ENCODE data around the gene MAP3K6. TPM values are rescaled to one million over a fixed set of nuclear protein-coding genes. Genes with fewer than 3 reads are reported as not detected.
A peak's percentile ranks its signal among the peaks of the same experiment; 100 is the strongest.

Gene MAP3K6
- total and polyA plus RNA-seq, 2 donors (not counting 3 experiments of a cell fraction or from before 2014, with no cell fraction given) = 9.9 to 12.4 TPM

DNA sequence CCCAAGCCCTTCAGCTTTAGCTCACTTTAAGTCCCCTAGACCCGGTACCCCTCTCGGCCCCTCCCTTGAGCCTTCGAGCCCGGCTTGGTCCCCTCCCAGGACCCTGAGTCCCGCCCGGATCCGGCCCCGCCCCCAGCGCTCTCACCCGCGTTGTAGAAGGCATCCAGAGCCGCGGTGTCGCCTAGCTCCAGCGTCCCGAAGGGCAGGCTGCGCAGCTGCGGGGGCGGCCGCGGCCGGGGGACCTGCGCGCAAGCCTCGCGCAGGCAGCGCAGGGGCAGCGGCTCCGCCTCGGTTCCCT lies 699 bp downstream of the MAP3K6 start:
- intact Hi-C loops (cut with micrococcal nuclease) = loop anchor here (1.0 kb wide), 1 partner anchor 26 kb away; the partner anchor contains the start of gene GPR3
- CTCF ChIA-PET = interaction anchor here (0.7 to 6.8 kb wide), 26 partner anchors 9 to 303 kb away, joined by 3 to 57 read pairs (median 5); partner anchors contain the start of genes CD164L2, FCN3 and GPR3
- DNase-seq (ENCODE audit: low read depth, low spot score) = peak; percentile 76

DNA sequence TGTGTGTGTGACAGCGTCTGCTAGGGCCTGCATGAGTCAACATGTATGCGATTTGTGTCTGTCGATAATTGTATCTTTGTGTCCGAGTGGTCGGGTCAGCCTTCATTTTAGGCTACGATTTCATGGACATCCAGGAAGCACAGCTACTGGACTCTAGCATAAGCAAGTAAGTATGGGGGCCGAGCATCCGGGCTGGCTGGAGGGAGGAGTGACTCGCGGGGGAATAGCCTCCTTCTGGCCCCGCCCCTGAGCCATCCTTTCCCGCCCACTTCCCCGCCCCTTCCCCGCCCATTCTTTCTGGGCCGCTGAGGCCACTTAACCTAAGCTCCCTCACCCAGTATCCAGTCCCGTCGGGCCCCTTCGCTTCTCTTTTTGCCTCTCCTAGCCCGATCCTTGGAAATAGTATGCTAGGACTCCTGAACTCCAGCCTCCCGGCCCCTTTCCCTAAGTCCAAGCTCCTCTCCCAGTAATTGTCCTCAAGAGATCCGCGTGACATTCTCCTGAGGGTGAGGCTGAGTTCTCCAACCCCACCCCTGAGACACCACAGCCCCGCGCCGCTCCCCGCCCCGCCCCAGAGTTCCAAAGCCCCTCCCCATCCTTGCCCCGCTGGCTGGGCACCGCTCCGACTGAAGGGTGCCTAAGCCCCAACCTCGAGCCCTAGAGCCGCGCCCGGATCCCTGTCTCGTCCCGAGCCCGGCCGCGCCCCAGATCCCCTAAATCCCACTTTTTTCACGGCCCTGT lies 1.2 kb downstream of the MAP3K6 start:
- Histone ChIP-seq H2AFZ (ENCODE audit: low read depth, low read length) (peak overlapping the region; percentile 97), H3K9me3 (replicated peaks; ENCODE audit: control insufficient read depth, insufficient read depth, low read length) (no peaks in the 10 kb centered on the region), H4K20me1 (replicated peaks; ENCODE audit: control insufficient read depth, extremely low read depth, insufficient read depth, low read length) (no peaks in the 10 kb centered on the region), H3K79me2 (ENCODE audit: control insufficient read depth, insufficient read depth, low read length) (no peaks in the 10 kb centered on the region), H3K27me3 (ENCODE audit: control insufficient read depth in 2 of 2, insufficient read depth in 2 of 2, low read length in 2 of 2) (no peaks in the 10 kb centered on the region), H3K4me2 (ENCODE audit: insufficient read depth, low read length) (peak overlapping the region; percentile 80), H3K9me1 (replicated peaks; ENCODE audit: control insufficient read depth, extremely low read depth, insufficient read depth, low read length) (no peaks in the 10 kb centered on the region), H3K27ac (ENCODE audit: insufficient read depth, low read depth, low read length) (peak overlapping the region; percentile 85), H3K4me3 (replicated peaks in 1 of 3; ENCODE audit: insufficient read depth in 1 of 3, low read depth in 1 of 3, low read length in 3 of 3) (peak overlapping the region; percentile 62 to 81 (median 79)), H3K36me3 (ENCODE audit: control insufficient read depth in 2 of 2, extremely low read depth in 1 of 2, insufficient read depth in 2 of 2, low read length in 2 of 2) (peaks cover 0 to 2% of the 10 kb centered on the region in 2 experiments), H3K4me1 (ENCODE audit: control insufficient read depth, extremely low read depth, insufficient read depth, low read length) (peaks cover 15% of the 10 kb centered on the region), H3K9ac (replicated peaks; ENCODE audit: extremely low read depth, insufficient read depth, low read length) (peak overlapping the region; percentile 83)
- ChIA-PET POLR2A (interaction anchor here (0.6 to 1.7 kb wide), 7 partner anchors 10 to 1146 kb away, joined by 3 to 5 read pairs (median 4); partner anchors contain the start of gene AHDC1), CTCF (interaction anchor here (0.7 to 6.8 kb wide), 30 partner anchors 9 to 321 kb away, joined by 3 to 57 read pairs (median 5); partner anchors contain the start of genes CD164L2, FCN3 and GPR3)
- BruUV-seq (replicated peaks) = no TSS peak
- intact Hi-C loops (cut with micrococcal nuclease) = loop anchor here (1.0 kb wide), 3 partner anchors 8 to 43 kb away; partner anchors contain the start of genes GPR3 and TMEM222
- dilution Hi-C loops (cut with MboI; ENCODE audit: extremely low pct_ligation_motif_present, low sequenced_read_pairs) = no loop called here
- FAIRE-seq (peak; percentile 97), DNase-seq (ENCODE audit: low read depth, low spot score) (peak; percentile 91)
- TF ChIP-seq POLR2AphosphoS5 (IDR thresholded peaks at IDR 0.05; ENCODE audit: insufficient read depth, low read depth, low read length) (peak; percentile 61), POLR2A (IDR thresholded peaks at IDR 0.05; ENCODE audit: low read depth, low read length) (peak; percentile 41), GATA2 (IDR thresholded peaks at IDR 0.05; ENCODE audit: insufficient read depth, insufficient read length, low read depth, low read length) (no peak), JUN (IDR thresholded peaks at IDR 0.05; ENCODE audit: borderline replicate concordance, insufficient read depth, insufficient read length, low read depth) (no peak), FOS (IDR thresholded peaks at IDR 0.05; ENCODE audit: borderline replicate concordance, insufficient read depth, low read length) (no peak), EZH2 (IDR thresholded peaks at IDR 0.05; ENCODE audit: borderline replicate concordance, low read depth, low read length, severe bottlenecking) (no peak)
- TF ChIP-seq, protein P1, sequence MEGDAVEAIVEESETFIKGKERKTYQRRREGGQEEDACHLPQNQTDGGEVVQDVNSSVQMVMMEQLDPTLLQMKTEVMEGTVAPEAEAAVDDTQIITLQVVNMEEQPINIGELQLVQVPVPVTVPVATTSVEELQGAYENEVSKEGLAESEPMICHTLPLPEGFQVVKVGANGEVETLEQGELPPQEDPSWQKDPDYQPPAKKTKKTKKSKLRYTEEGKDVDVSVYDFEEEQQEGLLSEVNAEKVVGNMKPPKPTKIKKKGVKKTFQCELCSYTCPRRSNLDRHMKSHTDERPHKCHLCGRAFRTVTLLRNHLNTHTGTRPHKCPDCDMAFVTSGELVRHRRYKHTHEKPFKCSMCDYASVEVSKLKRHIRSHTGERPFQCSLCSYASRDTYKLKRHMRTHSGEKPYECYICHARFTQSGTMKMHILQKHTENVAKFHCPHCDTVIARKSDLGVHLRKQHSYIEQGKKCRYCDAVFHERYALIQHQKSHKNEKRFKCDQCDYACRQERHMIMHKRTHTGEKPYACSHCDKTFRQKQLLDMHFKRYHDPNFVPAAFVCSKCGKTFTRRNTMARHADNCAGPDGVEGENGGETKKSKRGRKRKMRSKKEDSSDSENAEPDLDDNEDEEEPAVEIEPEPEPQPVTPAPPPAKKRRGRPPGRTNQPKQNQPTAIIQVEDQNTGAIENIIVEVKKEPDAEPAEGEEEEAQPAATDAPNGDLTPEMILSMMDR (IDR thresholded peaks at IDR 0.05; ENCODE audit: extremely low read depth in 1 of 2, insufficient read depth in 1 of 2, low read depth in 1 of 2, low read length in 2 of 2) = no peak
- TF ChIP-seq, protein P2, sequence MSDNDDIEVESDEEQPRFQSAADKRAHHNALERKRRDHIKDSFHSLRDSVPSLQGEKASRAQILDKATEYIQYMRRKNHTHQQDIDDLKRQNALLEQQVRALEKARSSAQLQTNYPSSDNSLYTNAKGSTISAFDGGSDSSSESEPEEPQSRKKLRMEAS (IDR thresholded peaks at IDR 0.05; ENCODE audit: insufficient read depth, insufficient read length) = no peak

More for the DNA sequence above, 699 bp downstream of the MAP3K6 start:
- dilution Hi-C loops (cut with MboI; ENCODE audit: extremely low pct_ligation_motif_present, low sequenced_read_pairs) = no loop called here
- no peaks in the 10 kb centered on the region for H4K20me1 ChIP-seq (replicated peaks; ENCODE audit: control insufficient read depth, extremely low read depth, insufficient read depth, low read length)
- H3K9me3 ChIP-seq (replicated peaks; ENCODE audit: control insufficient read depth, insufficient read depth, low read length) = no peaks in the 10 kb centered on the region
- no TSS peak for BruUV-seq (replicated peaks)
- peak overlapping the region; percentile 62 to 81 (median 79) for H3K4me3 ChIP-seq (replicated peaks in 1 of 3; ENCODE audit: insufficient read depth in 1 of 3, low read depth in 1 of 3, low read length in 3 of 3)
- H3K27ac ChIP-seq (ENCODE audit: insufficient read depth, low read depth, low read length) = peak overlapping the region; percentile 85
- H2AFZ ChIP-seq (ENCODE audit: low read depth, low read length) = peak overlapping the region; percentile 94
- H3K9me1 ChIP-seq (replicated peaks; ENCODE audit: control insufficient read depth, extremely low read depth, insufficient read depth, low read length) = no peaks in the 10 kb centered on the region
- H3K79me2 ChIP-seq (ENCODE audit: control insufficient read depth, insufficient read depth, low read length) = no peaks in the 10 kb centered on the region
- FAIRE-seq = no peak
- peak overlapping the region; percentile 80 for H3K4me2 ChIP-seq (ENCODE audit: insufficient read depth, low read length)
- H3K4me1 ChIP-seq (ENCODE audit: control insufficient read depth, extremely low read depth, insufficient read depth, low read length) = peaks cover 15% of the 10 kb centered on the region
- peak overlapping the region; percentile 83 for H3K9ac ChIP-seq (replicated peaks; ENCODE audit: extremely low read depth, insufficient read depth, low read length)
- H3K27me3 ChIP-seq (ENCODE audit: control insufficient read depth in 2 of 2, insufficient read depth in 2 of 2, low read length in 2 of 2) = no peaks in the 10 kb centered on the region
- POLR2A ChIA-PET = interaction anchor here (0.6 to 1.7 kb wide), 7 partner anchors 11 to 1145 kb away, joined by 3 to 5 read pairs (median 4); partner anchors contain the start of gene AHDC1
- peak; percentile 54 for TF ChIP-seq POLR2AphosphoS5 (IDR thresholded peaks at IDR 0.05; ENCODE audit: insufficient read depth, low read depth, low read length)
- no peak for TF ChIP-seq JUN (IDR thresholded peaks at IDR 0.05; ENCODE audit: borderline replicate concordance, insufficient read depth, insufficient read length, low read depth)
- H3K36me3 ChIP-seq (ENCODE audit: control insufficient read depth in 2 of 2, extremely low read depth in 1 of 2, insufficient read depth in 2 of 2, low read length in 2 of 2) = peaks cover 0 to 2% of the 10 kb centered on the region in 2 experiments

Measured in endothelial cell of umbilical vein (primary cell).